ENCODE results near the gene EPHA2.

The EPHA2 gene

GRCh38 chr1:16134066-16134801 is 21.6 kb downstream of the EPHA2 start:
- DNase-seq = no peak

GRCh38 chr1:16133007-16133961 is 22.6 kb downstream of the EPHA2 start:
- DNase-seq = no peak

- no peak for DNase-seq
Measured at GRCh38 chr1:16132325-16132785, 23.5 kb downstream of the EPHA2 start.

GRCh38 chr1:16131636-16132324 is 24.1 kb downstream of the EPHA2 start:
- no peak for DNase-seq

- DNase-seq = no peak
Measured at GRCh38 chr1:16130827-16131226, 25.0 kb downstream of the EPHA2 start.

- DNase-seq = no peak
Measured at GRCh38 chr1:16129921-16130543, 25.8 kb downstream of the EPHA2 start.

- DNase-seq = no peak
Measured at GRCh38 chr1:16129316-16129715, 26.6 kb downstream of the EPHA2 start.

GRCh38 chr1:16128338-16128741 is 27.5 kb downstream of the EPHA2 start:
- no peak for DNase-seq

GRCh38 chr1:16127676-16128337 is 28.1 kb downstream of the EPHA2 start:
- no peak for DNase-seq

GRCh38 chr1:16126743-16127515 is 28.9 kb downstream of the EPHA2 start:
- DNase-seq = no peak

- DNase-seq = no peak
Measured at GRCh38 chr1:16126160-16126559, 29.7 kb downstream of the EPHA2 start.

- DNase-seq = no peak
Measured at GRCh38 chr1:16125483-16125882, 30.4 kb downstream of the EPHA2 start.

GRCh38 chr1:16125088-16125470 is 30.8 kb downstream of the EPHA2 start:
- no peak for DNase-seq

GRCh38 chr1:16124377-16125087 is 31.3 kb downstream of the EPHA2 start:
- DNase-seq = no peak

GRCh38 chr1:16122916-16123315 is 33.0 kb downstream of the EPHA2 start:
- DNase-seq = no peak

- no peak for DNase-seq
Measured at GRCh38 chr1:16122350-16122881, 33.5 kb downstream of the EPHA2 start.

GRCh38 chr1:16120940-16121410 is 34.9 kb downstream of the EPHA2 start:
- peak in 1 of 2 experiments; percentile 76 for DNase-seq

GRCh38 chr1:16120407-16120806 is 35.5 kb downstream of the EPHA2 start:
- no peak for DNase-seq

GRCh38 chr1:16119926-16120325 is 35.9 kb downstream of the EPHA2 start:
- no peak for DNase-seq

- DNase-seq = no peak
Measured at GRCh38 chr1:16119504-16119903, 36.4 kb downstream of the EPHA2 start.
